HEK293T (cell line): ENCODE results near the gene NR2E1.

Experiments used
- CTCF ChIA-PET: fragments of 350-600 bp; formaldehyde crosslinking; extraction: SDS; loops from one replicate; lab custom pipeline; 2021; ENCODE audit warnings: antibody characterized with exemption, inconsistent platforms; lab: Yijun Ruan, JAX
- POLR2A ChIA-PET: fragments of 350-600 bp; formaldehyde crosslinking; extraction: SDS; loops from one replicate; lab custom pipeline; 2020; ENCODE audit warnings: antibody characterized with exemption, inconsistent platforms; lab: Yijun Ruan, JAX
- DNase-seq: peaks from one replicate; pipeline ENCODE4 v3.0.0; 2012; ENCODE audit warnings: mixed read lengths; ENCODE audit errors: extremely low spot score
- ARNT ChIP-seq: fragments of 450-650 bp; IDR thresholded peaks from 2 replicates; pipeline ENCODE4 v1.6.1; 2017; ENCODE audit warnings: mild to moderate bottlenecking
- BHLHE40 ChIP-seq: fragments of 450-650 bp; IDR thresholded peaks from 2 replicates; pipeline ENCODE4 v1.6.1; 2016; ENCODE audit warnings: mild to moderate bottlenecking, moderate library complexity, borderline replicate concordance
- CTBP1 ChIP-seq: fragments of 450-650 bp; IDR thresholded peaks from 2 replicates; pipeline ENCODE4 v1.6.1; 2016; ENCODE audit warnings: borderline replicate concordance
- ELF4 ChIP-seq: fragments of 450-650 bp; IDR thresholded peaks from 2 replicates; pipeline ENCODE4 v1.6.1; 2017; ENCODE audit warnings: antibody characterized with exemption
- FOXA1 ChIP-seq: fragments of 450-650 bp; IDR thresholded peaks from 2 replicates; pipeline ENCODE4 v1.6.1; 2016; ENCODE audit warnings: mild to moderate bottlenecking
- FOXK2 ChIP-seq: fragments of 450-650 bp; IDR thresholded peaks from 2 replicates; pipeline ENCODE4 v1.6.1; 2016; ENCODE audit warnings: mild to moderate bottlenecking
- FOXM1 ChIP-seq: fragments of 450-650 bp; IDR thresholded peaks from 2 replicates; pipeline ENCODE4 v1.6.1; 2017; ENCODE audit warnings: mild to moderate bottlenecking, borderline replicate concordance
- HDGF ChIP-seq: fragments of 450-650 bp; IDR thresholded peaks from 2 replicates; pipeline ENCODE4 v1.6.1; 2017; ENCODE audit warnings: antibody characterized with exemption, borderline replicate concordance
- L3MBTL2 ChIP-seq: fragments of 450-650 bp; conservative IDR thresholded peaks from 2 replicates; pipeline ENCODE4 v1.6.1; 2016; ENCODE audit warnings: mild to moderate bottlenecking
- LEF1 ChIP-seq: fragments of 450-650 bp; IDR thresholded peaks from 2 replicates; pipeline ENCODE4 v1.6.1; 2017; ENCODE audit warnings: mild to moderate bottlenecking, borderline replicate concordance
- NFRKB ChIP-seq: fragments of 450-650 bp; IDR thresholded peaks from 2 replicates; pipeline ENCODE4 v1.6.1; 2016; ENCODE audit warnings: mild to moderate bottlenecking, moderate library complexity
- PKNOX1 ChIP-seq: fragments of 450-650 bp; IDR thresholded peaks from 2 replicates; pipeline ENCODE4 v1.6.1; 2016
- SP1 ChIP-seq: fragments of 450-650 bp; IDR thresholded peaks from 2 replicates; pipeline ENCODE4 v1.6.1; 2017
- SUZ12 ChIP-seq: fragments of 450-650 bp; IDR thresholded peaks from 2 replicates; pipeline ENCODE4 v1.6.1; 2016; ENCODE audit warnings: mild to moderate bottlenecking
- TARDBP ChIP-seq: fragments of 450-650 bp; IDR thresholded peaks from 2 replicates; pipeline ENCODE4 v1.6.1; 2016
- ZNF384 ChIP-seq: fragments of 450-650 bp; IDR thresholded peaks from 2 replicates; pipeline ENCODE4 v1.6.1; 2016

The NR2E1 gene

GRCh38 chr6:108165714-108166663, at the start of gene NR2E1:
Gene NR2E1 (plus strand): TSS chr6:108166022. CDS start chr6:108166766, 744 bp downstream.
- ChIA-PET CTCF (interaction anchor here (0.6 kb wide), 1 partner anchor 289 kb away, joined by 7 read pairs; no protein-coding TSS in a partner anchor), POLR2A (interaction anchor here (0.7 to 2.2 kb wide), 5 partner anchors 10 to 36 kb away, joined by 3 to 17 read pairs (median 5); no protein-coding TSS in a partner anchor)
- TF ChIP-seq SP1 (no peak), HDGF (no peak), SUZ12 (no peak)
- DNase-seq = peak; percentile 43

GRCh38 chr6:108116546-108117426, 49.0 kb upstream of the NR2E1 start:
- DNase-seq = no peak
- ChIA-PET CTCF (interaction anchor here (0.9 kb wide), 1 partner anchor 375 kb away, joined by 5 read pairs; no protein-coding TSS in a partner anchor), POLR2A (no interaction called here)
- TF ChIP-seq ELF4 = no peak
- no peak for TF ChIP-seq LEF1
- TF ChIP-seq FOXM1 = no peak
- TF ChIP-seq SP1 = no peak
- no peak for TF ChIP-seq NFRKB
- no peak for TF ChIP-seq BHLHE40
- TF ChIP-seq ZNF384 = no peak
- TF ChIP-seq L3MBTL2 = no peak
- TF ChIP-seq HDGF = no peak
- TF ChIP-seq ARNT = no peak
- TF ChIP-seq PKNOX1 = no peak
- no peak for TF ChIP-seq FOXK2
- TF ChIP-seq FOXA1 = no peak
- no peak for TF ChIP-seq CTBP1
- no peak for TF ChIP-seq SUZ12
- TF ChIP-seq TARDBP = no peak

GRCh38 chr6:108117427-108118358, 48.1 kb upstream of the NR2E1 start:
- POLR2A ChIA-PET = no interaction called here
- CTCF ChIA-PET = no interaction called here
- TF ChIP-seq HDGF (no peak), ZNF384 (no peak), LEF1 (no peak), L3MBTL2 (no peak), SP1 (no peak), FOXM1 (no peak), FOXA1 (no peak), ELF4 (no peak), NFRKB (no peak), ARNT (no peak), CTBP1 (no peak), FOXK2 (no peak), SUZ12 (no peak), PKNOX1 (no peak), BHLHE40 (no peak)
- DNase-seq = no peak

GRCh38 chr6:108118359-108118724, 47.5 kb upstream of the NR2E1 start:
- POLR2A ChIA-PET = no interaction called here
- DNase-seq = no peak
- TF ChIP-seq PKNOX1 = no peak
- no peak for TF ChIP-seq CTBP1
- no peak for TF ChIP-seq TARDBP
- TF ChIP-seq LEF1 = no peak
- no peak for TF ChIP-seq ARNT
- no peak for TF ChIP-seq BHLHE40
- no peak for TF ChIP-seq L3MBTL2
- no peak for TF ChIP-seq FOXM1
- no peak for TF ChIP-seq FOXK2
- no peak for TF ChIP-seq SUZ12
- no peak for TF ChIP-seq ZNF384
- TF ChIP-seq SP1 = no peak
- no peak for TF ChIP-seq FOXA1
- TF ChIP-seq ELF4 = no peak
- TF ChIP-seq NFRKB = no peak
- no peak for TF ChIP-seq HDGF
- CTCF ChIA-PET = no interaction called here
